Neural progenitor cell (in vitro differentiated cells): Measurements from ENCODE around the gene SLC2A6. TPM values are rescaled to one million over a fixed set of nuclear protein-coding genes. Genes with fewer than 3 reads are reported as not detected.

ENCODE experiments used
- DNase-seq: peaks from one replicate; pipeline ENCODE4 v3.0.0-alpha.2; 2016; ENCODE audit warnings: low spot score
- H2AFZ ChIP-seq: fragments of 200-600 bp; sonication (generic); replicated peaks from 2 replicates; pipeline ENCODE4 v1.6.1; 2016; ENCODE audit warnings: antibody characterized with exemption
- H3F3A ChIP-seq: fragments of 200-600 bp; sonication (generic); 2 replicates; pipeline ENCODE4 v1.6.1; 2016; ENCODE audit warnings: antibody characterized with exemption, low read depth
- H3K27ac ChIP-seq: fragments of 200-600 bp; sonication (generic); 2 replicates; pipeline ENCODE4 v1.5.1; 2016; ENCODE audit warnings: mild to moderate bottlenecking
- H3K27me3 ChIP-seq: fragments of 200-600 bp; sonication (generic); 2 replicates; pipeline ENCODE4 v1.6.1; 2016; ENCODE audit warnings: mild to moderate bottlenecking, moderate library complexity
- H3K36me3 ChIP-seq: fragments of 200-600 bp; sonication (generic); 2 replicates; pipeline ENCODE4 v1.5.1; 2016
- H3K4me1 ChIP-seq: fragments of 200-600 bp; sonication (generic); 2 replicates; pipeline ENCODE4 v1.6.1; 2016; ENCODE audit warnings: mixed run types
- H3K4me2 ChIP-seq: fragments of 200-600 bp; sonication (generic); 2 replicates; pipeline ENCODE4 v1.6.1; 2016
- H3K4me3 ChIP-seq: fragments of 200-600 bp; sonication (generic); 2 replicates; pipeline ENCODE4 v1.5.1; 2016
- H3K79me2 ChIP-seq: fragments of 200-600 bp; sonication (generic); 2 replicates; pipeline ENCODE4 v1.6.1; 2016; ENCODE audit warnings: low read depth
- H3K9ac ChIP-seq: fragments of 200-600 bp; sonication (generic); 2 replicates; pipeline ENCODE4 v1.6.1; 2016
- H3K9me3 ChIP-seq: fragments of 200-600 bp; sonication (generic); 2 replicates; pipeline ENCODE4 v1.5.1; 2016; ENCODE audit warnings: low read depth
- H4K20me1 ChIP-seq: fragments of 200-600 bp; sonication (generic); 2 replicates; pipeline ENCODE4 v1.6.1; 2016; ENCODE audit warnings: low read depth
- H3K27ac Mint-ChIP-seq: 3 replicates; pipeline ENCODE4 v1.8.0; 2021; ENCODE audit warnings: mixed read lengths
- H3K27me3 Mint-ChIP-seq: 2 replicates; pipeline ENCODE4 v1.8.0; 2022; ENCODE audit warnings: low read depth, mild to moderate bottlenecking, inconsistent platforms, moderate library complexity, mixed read lengths; ENCODE audit not compliant: insufficient read depth
- H3K36me3 Mint-ChIP-seq: 3 replicates; pipeline ENCODE4 v1.8.0; 2021; ENCODE audit warnings: mixed read lengths
- H3K4me1 Mint-ChIP-seq: 3 replicates; pipeline ENCODE4 v1.8.0; 2021; ENCODE audit warnings: mixed read lengths
- H3K4me3 Mint-ChIP-seq: 3 replicates; pipeline ENCODE4 v1.8.0; 2021; ENCODE audit warnings: mild to moderate bottlenecking, moderate library complexity, mixed read lengths
- H3K9me3 Mint-ChIP-seq: 3 replicates; pipeline ENCODE4 v1.8.0; 2020; ENCODE audit warnings: mixed read lengths
- CTCF ChIP-seq: fragments of 200-600 bp; sonication (generic); IDR thresholded peaks from 2 replicates; pipeline ENCODE4 v1.5.1; 2017; ENCODE audit warnings: antibody characterized with exemption, mild to moderate bottlenecking
- EZH2 ChIP-seq: fragments of 200-600 bp; sonication (generic); IDR thresholded peaks from 2 replicates; pipeline ENCODE4 v1.6.1; 2017; ENCODE audit warnings: antibody characterized with exemption, mild to moderate bottlenecking, moderate library complexity
- EZH2phosphoT487 ChIP-seq: fragments of 200-600 bp; sonication (generic); IDR thresholded peaks from 2 replicates; pipeline ENCODE4 v1.6.1; 2017; ENCODE audit warnings: antibody characterized with exemption
- total RNA-seq: library from RNA; depleted of rRNA; stranded (reverse); fragments of >200 nt; gene quantifications from 2 replicates; pipeline ENCODE4 v1.2.3, GENCODE V29; 2015; ENCODE audit warnings: low replicate concordance

The SLC2A6 gene
- total RNA-seq, 1 donor from 2014 or later, result 2.3 TPM

GRCh38 chr9:133516961-133517350, 38.1 kb upstream of the SLC2A6 start:
- no peaks in the 10 kb centered on the region for H3K9me3 ChIP-seq
- no peaks in the 10 kb centered on the region for H3K27me3 ChIP-seq

GRCh38 chr9:133516256-133516960, 37.5 kb upstream of the SLC2A6 start:
- no peak overlapping the region for H2AFZ ChIP-seq
- no peak overlapping the region for H3K4me2 ChIP-seq
- H3K27me3 ChIP-seq, result no peaks in the 10 kb centered on the region
- peaks cover 11% of the 10 kb centered on the region for H3F3A ChIP-seq
- no peak overlapping the region for H3K9ac ChIP-seq
- no peak for DNase-seq
- no peaks in the 10 kb centered on the region for H3K9me3 Mint-ChIP-seq
- no peaks in the 10 kb centered on the region for H3K36me3 ChIP-seq
- no peaks in the 10 kb centered on the region for H3K9me3 ChIP-seq
- no peaks in the 10 kb centered on the region for H4K20me1 ChIP-seq
- H3K79me2 ChIP-seq, result no peaks in the 10 kb centered on the region
- no peaks in the 10 kb centered on the region for H3K36me3 Mint-ChIP-seq
- no peaks in the 10 kb centered on the region for H3K4me1 ChIP-seq
- no peak overlapping the region for H3K4me3 Mint-ChIP-seq
- no peak overlapping the region for H3K27ac ChIP-seq
- peaks cover 17% of the 10 kb centered on the region for H3K4me1 Mint-ChIP-seq
- no peak overlapping the region for H3K4me3 ChIP-seq
- H3K27me3 Mint-ChIP-seq, result peaks cover 8% of the 10 kb centered on the region
- H3K27ac Mint-ChIP-seq, result no peak overlapping the region
- TF ChIP-seq CTCF (no peak), EZH2 (no peak), EZH2phosphoT487 (no peak)

More at GRCh38 chr9:133516961-133517350, 38.1 kb upstream of the SLC2A6 start:
- Histone ChIP-seq H3K4me2 (no peak overlapping the region), H3K79me2 (no peaks in the 10 kb centered on the region), H3K4me3 (no peak overlapping the region), H2AFZ (no peak overlapping the region), H3F3A (peaks cover 5% of the 10 kb centered on the region), H3K4me1 (no peaks in the 10 kb centered on the region), H3K27ac (no peak overlapping the region), H3K36me3 (no peaks in the 10 kb centered on the region), H3K9ac (no peak overlapping the region), H4K20me1 (no peaks in the 10 kb centered on the region)
- DNase-seq, result no peak
- Mint-ChIP-seq H3K36me3 (no peaks in the 10 kb centered on the region), H3K27me3 (peaks cover 8% of the 10 kb centered on the region), H3K9me3 (no peaks in the 10 kb centered on the region), H3K4me3 (no peak overlapping the region), H3K4me1 (peaks cover 19% of the 10 kb centered on the region), H3K27ac (no peak overlapping the region)
- no peak for TF ChIP-seq EZH2
- no peak for TF ChIP-seq EZH2phosphoT487
- TF ChIP-seq CTCF, result no peak

GRCh38 chr9:133515615-133516255, 36.8 kb upstream of the SLC2A6 start:
- Histone ChIP-seq H3K4me3 (no peak overlapping the region), H2AFZ (no peak overlapping the region), H3K27ac (no peak overlapping the region), H3K4me2 (no peak overlapping the region), H4K20me1 (no peaks in the 10 kb centered on the region), H3K36me3 (no peaks in the 10 kb centered on the region), H3K27me3 (no peaks in the 10 kb centered on the region), H3K9me3 (no peaks in the 10 kb centered on the region), H3F3A (peaks cover 12% of the 10 kb centered on the region), H3K79me2 (no peaks in the 10 kb centered on the region), H3K9ac (no peak overlapping the region), H3K4me1 (no peaks in the 10 kb centered on the region)
- Mint-ChIP-seq H3K4me3 (no peak overlapping the region), H3K4me1 (peaks cover 11% of the 10 kb centered on the region), H3K27me3 (peaks cover 5% of the 10 kb centered on the region), H3K36me3 (no peaks in the 10 kb centered on the region), H3K9me3 (no peaks in the 10 kb centered on the region), H3K27ac (peak overlapping the region; percentile 59)
- TF ChIP-seq EZH2phosphoT487 (no peak), EZH2 (no peak), CTCF (no peak)
- no peak for DNase-seq
